ENCODE results near the gene KCTD7.
"Not testable (repeated sequence)": the region's sequence is repeated elsewhere in the genome, so short reads cannot be mapped to it uniquely, and the experiment has no call there.

Gene KCTD7

DNA sequence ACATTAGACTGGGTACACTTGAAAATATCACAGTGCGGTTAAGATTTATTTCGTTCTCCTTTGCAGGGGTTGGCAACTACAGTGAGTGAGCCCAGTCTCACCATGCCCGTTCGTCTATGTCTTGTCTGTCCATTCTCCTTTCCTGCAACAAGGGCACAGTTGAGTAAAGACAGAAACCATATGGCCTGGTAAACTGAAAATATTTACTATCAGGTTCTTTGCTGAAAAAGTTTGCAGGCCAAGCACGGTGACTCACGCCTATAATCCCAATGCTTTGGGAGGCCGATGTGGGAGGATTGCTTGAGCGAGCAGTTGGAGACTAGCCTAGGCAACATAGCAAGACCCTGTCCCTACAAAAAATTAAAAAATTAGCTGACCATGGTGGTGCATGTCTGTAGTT lies 11.4 kb upstream of the KCTD7 start:
- DNase-seq, result no peak

- DNase-seq, result not testable (repeated sequence)
Measured at GRCh38 chr7:66619341-66619948, 9.2 kb upstream of the KCTD7 start.

- no peak for DNase-seq
Measured at GRCh38 chr7:66626331-66626934, 2.2 kb upstream of the KCTD7 start.

- peak; percentile 7 for DNase-seq
Measured at GRCh38 chr7:66627151-66627681, 1.5 kb upstream of the KCTD7 start.

- no peak for DNase-seq
Measured at GRCh38 chr7:66627881-66628360, 760 bp upstream of the KCTD7 start.

DNA sequence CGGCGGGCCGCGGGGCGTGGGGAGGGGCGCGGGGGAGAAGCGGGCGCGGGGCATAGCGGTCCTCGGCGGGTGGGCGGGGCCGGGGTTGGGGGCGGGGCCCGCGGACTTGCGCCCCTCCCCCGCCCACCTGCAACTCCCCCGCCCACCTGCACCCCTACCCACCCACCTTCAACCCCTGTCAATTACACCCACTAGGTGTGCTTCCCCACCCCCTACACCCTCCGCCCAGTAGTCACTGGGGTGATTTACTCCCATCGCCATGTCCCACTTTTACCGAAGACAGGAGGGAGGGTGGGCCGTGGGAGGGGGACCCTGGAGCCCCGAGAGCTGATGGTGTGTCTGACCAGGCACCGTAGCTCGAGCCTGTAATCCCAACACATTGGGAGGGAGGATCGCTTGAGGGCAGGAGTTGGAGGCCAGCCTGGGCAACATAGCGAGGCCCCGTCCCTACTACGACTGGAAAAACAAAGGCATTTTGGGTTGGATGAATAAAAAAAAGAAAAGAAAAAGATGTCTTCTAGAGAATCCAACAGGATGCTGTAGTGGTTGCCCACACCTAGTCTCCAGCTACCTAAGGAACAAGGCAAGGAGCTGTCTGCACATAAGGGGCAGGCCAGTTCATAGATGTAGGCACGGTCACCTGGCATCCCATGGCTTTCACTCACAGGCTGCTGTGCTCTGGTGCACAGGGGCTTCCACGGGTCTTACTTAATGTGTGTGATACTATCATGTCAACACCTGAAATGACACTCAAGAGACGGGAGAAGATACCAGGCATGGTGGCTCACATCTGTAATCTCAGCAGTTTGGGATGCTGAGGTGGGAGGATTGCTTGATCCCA lies 761 bp downstream of the KCTD7 start:
- no peak for DNase-seq

GRCh38 chr7:66630531-66630930 lies 1.9 kb downstream of the KCTD7 start:
- DNase-seq, result no peak

DNA sequence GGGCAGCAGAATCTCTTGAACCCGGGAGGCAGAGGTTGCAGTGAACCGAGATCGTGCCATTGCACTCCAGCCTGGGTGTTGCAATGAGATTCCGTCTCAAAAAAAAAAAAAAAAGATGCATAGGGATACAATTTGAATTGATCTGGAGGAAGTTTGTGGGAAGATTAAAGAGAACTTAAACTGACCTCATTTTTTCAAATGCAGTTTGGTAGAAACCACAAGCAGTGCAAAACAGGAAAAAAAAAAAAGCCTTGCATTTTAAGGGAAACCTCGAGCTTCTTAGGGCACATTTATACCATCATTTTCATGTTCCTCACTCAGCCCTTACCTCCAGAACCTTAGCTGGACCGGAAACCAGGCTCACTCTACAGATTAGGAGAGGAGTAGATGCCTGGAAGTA lies 2.8 kb downstream of the KCTD7 start:
- DNase-seq, result peak; percentile 41

DNA sequence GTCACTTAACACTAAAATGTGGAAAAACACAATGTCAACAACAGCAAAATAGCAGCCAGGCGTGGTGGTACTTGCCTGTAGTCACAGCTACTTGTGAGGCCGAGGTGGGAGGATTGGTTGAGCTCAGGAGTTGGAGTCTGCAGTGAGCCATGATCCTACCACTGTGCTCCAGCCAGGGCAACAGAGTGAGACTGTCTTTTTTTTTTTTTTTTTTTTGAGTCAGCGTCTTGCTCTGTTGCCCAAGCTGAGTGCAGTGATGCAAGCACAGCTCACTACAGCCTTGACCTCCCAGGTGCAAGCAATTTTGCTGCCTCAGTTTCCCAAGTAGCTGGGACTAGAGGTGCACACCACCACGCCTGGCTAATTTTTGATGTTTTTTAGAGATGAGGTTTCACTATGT lies 6.1 kb downstream of the KCTD7 start:
- no peak for DNase-seq

DNA sequence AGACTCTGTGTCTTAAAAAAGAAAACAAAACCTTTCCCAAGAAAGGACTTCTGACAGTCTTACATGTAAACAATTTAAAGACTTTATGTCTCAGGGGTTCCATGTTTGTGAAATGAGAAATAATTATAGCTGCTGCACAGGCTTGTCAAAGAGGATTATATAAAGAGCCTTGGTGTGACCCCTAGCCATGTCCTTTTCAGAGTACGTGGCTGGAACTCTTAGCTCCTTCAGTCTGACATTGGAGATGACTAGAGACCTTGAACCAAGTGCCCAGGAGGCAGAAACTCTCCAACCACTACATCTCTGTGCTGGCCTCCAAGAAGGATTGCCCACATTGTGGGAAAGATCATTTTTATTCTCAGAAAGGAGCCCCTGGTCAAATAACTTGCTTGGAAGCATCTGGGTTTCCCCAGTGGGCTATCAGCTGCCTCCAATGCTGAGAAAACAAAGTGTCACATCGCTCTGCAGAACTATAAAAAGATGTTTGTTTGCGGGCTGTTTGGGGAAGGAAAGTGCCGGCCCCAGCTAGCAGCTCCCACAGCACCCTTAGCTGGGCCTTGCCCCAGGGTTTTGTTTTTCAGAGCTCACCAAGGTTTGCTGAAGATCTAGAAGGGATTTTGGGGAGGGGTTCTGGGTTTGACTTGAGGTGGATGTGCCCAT lies 6.8 kb downstream of the KCTD7 start:
- not testable (repeated sequence) for DNase-seq

DNA sequence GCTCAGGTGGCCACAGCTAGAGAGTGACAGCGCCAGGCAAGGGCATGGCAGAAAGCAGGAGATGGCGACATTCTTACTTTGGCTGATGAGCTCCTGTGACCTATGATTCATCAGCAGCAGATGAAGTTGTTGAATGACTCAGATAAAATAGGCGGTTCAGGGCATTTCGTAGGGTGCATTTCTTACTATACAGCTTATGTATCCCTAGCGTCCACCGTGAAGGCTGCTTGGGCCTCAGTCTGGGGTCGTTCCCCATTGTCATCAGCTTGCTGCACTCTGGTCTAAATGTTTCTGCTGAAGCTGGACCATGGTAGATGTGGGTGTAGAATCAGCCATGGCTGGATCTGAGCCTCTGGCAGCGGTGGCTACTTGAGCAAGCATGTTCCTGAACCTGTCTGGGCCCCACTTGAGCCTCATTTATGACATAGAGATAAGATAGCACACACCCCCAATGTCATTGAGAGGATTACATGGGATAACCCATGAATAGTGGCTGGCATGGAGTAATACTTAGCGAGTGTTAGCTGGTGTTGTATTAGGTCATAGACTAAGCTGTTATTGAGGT lies 7.4 kb downstream of the KCTD7 start:
- not testable (repeated sequence) for DNase-seq

GRCh38 chr7:66638309-66639099 lies 9.8 kb downstream of the KCTD7 start:
- no peak for DNase-seq

DNA sequence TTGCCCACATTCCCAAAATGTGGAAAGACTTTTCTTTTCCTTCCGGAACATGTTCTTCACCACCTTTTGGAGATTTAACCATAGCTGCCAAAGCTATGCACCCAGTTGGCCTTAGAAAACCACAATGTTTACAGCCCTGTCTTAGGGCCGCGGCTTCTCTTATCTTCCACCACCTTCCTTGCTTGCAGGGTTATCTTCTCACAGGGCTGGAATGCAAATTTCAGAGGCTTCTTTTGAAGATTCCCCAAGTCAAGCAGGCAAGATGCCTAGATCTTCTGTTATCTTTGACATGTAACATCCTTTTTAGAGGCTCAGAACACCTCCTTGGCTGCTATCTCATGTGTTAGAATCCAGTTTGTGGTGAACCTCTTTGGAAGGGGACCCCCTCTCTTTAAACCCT lies 11.1 kb downstream of the KCTD7 start:
- no peak for DNase-seq

GRCh38 chr7:66640802-66641525 lies 12.3 kb downstream of the KCTD7 start:
- DNase-seq, result no peak

- no peak for DNase-seq
Measured at GRCh38 chr7:66641526-66641871, 12.8 kb downstream of the KCTD7 start.

DNA sequence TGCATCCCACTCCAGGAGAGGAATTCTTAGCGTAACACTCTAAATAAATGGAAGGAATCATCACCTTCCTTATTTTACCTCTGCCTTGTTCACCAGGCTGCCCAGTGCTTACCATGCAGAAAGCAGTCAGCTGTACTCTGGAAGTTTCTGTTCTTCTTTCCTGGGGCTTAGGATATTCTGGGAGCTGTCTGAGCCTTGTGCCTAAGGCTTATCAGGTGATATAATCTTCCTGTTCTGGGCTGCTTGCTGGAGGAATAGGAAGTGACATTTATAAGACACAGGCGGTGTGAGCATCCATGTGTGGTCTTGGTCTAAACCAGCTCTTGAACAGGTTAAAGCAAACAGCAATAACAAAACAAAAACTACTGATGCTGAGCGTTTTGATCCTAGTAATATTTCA lies 13.5 kb downstream of the KCTD7 start:
- DNase-seq, result no peak

GRCh38 chr7:66642932-66643331 lies 14.3 kb downstream of the KCTD7 start:
- DNase-seq, result no peak

GRCh38 chr7:66643395-66643794 lies 14.7 kb downstream of the KCTD7 start:
- no peak for DNase-seq

GRCh38 chr7:66651026-66651425 lies 22.3 kb downstream of the KCTD7 start:
- not testable (repeated sequence) for DNase-seq

GRCh38 chr7:66653719-66654274 lies 25.1 kb downstream of the KCTD7 start:
- DNase-seq, result not testable (repeated sequence)

All from CD4-positive, alpha-beta T cell treated with Interleukin-17A for 1 hour (primary cell).